ENCODE measurements around the gene STARD3NL. TPM values are rescaled to one million over a fixed set of nuclear protein-coding genes. Genes with fewer than 3 reads are reported as not detected.

Gene STARD3NL
- total RNA-seq, 3 donors from 2014 or later: 30.2 to 31.3 (median 30.7) TPM

DNA sequence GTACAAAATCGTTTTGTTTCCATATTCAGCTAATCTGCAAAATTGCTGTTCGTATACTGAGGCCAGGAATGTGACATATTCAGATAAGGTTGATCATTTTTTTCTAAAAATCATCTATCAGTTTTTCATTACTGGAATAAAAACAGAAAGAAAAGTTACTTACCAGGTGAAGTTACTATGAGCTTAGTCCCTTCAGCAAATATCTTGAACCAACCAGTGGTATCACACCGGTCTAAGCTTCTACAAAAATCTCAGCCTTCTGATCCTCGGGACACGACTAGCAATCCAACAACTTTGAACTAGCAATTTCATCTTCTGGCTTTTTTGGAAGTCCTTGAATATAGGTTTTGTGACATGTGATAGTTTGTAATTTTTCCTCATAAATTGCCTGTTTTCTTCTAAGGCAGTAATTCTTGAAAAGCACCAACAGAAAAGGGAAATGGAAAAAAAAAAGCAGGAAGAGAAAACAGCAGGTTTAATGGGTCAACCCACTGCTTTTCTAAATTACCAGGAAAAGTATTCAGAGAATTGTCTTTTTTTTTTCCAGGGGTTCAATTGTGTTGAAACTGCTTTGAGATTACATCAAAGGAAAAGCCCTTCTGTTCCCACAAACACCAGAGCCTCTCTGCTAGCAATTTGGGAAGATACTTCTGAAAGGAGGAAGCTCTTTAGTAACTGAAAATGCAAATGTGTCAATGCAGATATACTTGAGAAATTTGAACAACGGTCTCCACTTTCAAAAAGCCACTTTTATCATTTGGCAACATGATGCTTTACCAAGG is 98.2 kb downstream of the STARD3NL start:
- Mint-ChIP-seq H3K4me3 (peak overlapping the region; percentile 71), H3K9me3 (no peaks in the 10 kb centered on the region), H3K4me1 (ENCODE audit: low read depth) (peaks cover 2% of the 10 kb centered on the region), H3K36me3 (ENCODE audit: insufficient read depth) (no peaks in the 10 kb centered on the region), H3K27me3 (ENCODE audit: low read depth) (no peaks in the 10 kb centered on the region)
- DNase-seq (no peak), ATAC-seq (no peak)

- Mint-ChIP-seq H3K4me1 (ENCODE audit: low read depth) (peaks cover 8% of the 10 kb centered on the region), H3K27me3 (ENCODE audit: low read depth) (no peaks in the 10 kb centered on the region), H3K4me3 (no peak overlapping the region), H3K9me3 (no peaks in the 10 kb centered on the region), H3K36me3 (ENCODE audit: insufficient read depth) (no peaks in the 10 kb centered on the region)
- DNase-seq (no peak), ATAC-seq (no peak)
Measured at GRCh38 chr7:38280000-38280399, 102.0 kb downstream of the STARD3NL start.
